Subcutaneous adipose tissue (tissue), 4 donors: ENCODE measurements around the gene PIGBOS1. TPM values are rescaled to one million over a fixed set of nuclear protein-coding genes. Genes with fewer than 3 reads are reported as not detected.

Experiments used
- total RNA-seq, 4 donors: library from RNA; depleted of rRNA; stranded (reverse); fragments of >200 nt; gene quantifications; one replicate each; pipeline ENCODE4 v1.1.0, GENCODE V29; 2016
- TF ChIP-seq, protein P1 (sequence below): fragments of 450-650 bp; IDR thresholded peaks from one replicate; pipeline ENCODE4 v1.5.1; 2016; ENCODE audit warnings: low read depth, mild to moderate bottlenecking, control low read depth, antibody characterized with exemption, moderate library complexity

Gene PIGBOS1
- total RNA-seq, 4 donors from 2014 or later = 5.9 to 39.7 (median 14.7) TPM

DNA sequence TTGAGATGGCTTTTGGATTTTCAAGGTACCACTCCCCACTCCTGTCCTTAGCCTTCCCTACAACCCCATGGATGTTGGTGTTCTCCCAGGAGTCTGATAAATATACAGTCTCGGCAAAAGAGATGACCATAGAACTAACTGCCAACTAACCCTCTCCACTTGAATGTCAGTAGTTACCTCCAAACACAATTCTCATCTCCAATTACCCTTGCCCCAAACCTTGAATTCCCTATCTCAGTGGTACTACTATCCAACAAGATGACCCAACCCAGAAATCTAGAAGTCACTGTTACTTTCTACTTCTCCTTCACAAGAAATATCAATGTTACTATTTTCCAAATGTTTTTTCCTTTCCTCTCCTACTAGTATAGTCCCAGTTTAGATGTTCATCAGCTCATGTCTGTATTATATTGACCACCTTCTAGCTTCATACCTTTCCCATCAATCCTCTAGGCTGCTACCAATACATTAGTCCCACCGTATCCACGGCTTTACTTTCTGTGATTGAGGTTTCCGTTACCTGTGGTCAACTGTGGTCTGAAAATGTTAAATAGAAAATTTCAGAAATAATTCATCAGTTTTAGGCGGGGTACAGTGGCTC is 38.2 kb upstream of the PIGBOS1 start:
- TF ChIP-seq, protein P1, sequence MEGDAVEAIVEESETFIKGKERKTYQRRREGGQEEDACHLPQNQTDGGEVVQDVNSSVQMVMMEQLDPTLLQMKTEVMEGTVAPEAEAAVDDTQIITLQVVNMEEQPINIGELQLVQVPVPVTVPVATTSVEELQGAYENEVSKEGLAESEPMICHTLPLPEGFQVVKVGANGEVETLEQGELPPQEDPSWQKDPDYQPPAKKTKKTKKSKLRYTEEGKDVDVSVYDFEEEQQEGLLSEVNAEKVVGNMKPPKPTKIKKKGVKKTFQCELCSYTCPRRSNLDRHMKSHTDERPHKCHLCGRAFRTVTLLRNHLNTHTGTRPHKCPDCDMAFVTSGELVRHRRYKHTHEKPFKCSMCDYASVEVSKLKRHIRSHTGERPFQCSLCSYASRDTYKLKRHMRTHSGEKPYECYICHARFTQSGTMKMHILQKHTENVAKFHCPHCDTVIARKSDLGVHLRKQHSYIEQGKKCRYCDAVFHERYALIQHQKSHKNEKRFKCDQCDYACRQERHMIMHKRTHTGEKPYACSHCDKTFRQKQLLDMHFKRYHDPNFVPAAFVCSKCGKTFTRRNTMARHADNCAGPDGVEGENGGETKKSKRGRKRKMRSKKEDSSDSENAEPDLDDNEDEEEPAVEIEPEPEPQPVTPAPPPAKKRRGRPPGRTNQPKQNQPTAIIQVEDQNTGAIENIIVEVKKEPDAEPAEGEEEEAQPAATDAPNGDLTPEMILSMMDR = no peak

DNA sequence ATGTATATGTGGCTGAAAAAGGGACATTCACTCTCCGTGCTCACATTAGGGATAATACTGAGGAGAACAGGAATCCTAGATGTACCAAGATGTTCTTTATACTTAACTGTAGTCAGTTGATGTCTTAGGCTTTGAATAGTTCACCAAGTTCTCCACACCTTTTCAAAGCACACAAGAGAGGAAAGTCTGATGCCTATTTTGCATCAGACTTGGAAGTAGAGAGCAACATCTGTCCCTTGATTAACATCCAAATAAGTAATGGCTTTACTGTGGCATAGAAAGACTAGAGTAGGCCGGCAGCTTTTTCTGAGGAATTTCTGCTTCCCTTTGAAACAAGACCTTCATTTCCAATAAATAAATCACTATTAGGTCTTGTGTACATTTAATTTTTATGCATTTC is 34.1 kb upstream of the PIGBOS1 start:
- TF ChIP-seq, protein P1 = no peak

DNA sequence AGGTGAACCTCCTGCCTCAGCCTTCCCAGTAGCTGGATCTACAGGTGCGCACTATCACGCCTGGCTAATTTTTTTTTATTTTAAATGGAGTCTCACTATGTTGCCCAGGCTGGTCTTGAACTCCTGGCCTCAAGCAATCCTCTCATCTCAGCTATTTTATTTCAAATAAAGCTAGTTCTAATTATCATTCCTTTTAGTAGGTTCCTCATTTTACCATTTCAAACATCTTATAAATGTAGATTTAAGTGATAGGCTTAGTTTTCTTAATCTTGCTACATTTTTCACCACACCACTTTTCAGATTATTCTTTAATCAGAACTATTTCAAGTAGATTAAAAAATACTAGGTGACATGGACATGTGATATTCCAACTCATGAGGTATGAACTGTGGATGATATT is 30.4 kb upstream of the PIGBOS1 start:
- TF ChIP-seq, protein P1 = no peak

DNA sequence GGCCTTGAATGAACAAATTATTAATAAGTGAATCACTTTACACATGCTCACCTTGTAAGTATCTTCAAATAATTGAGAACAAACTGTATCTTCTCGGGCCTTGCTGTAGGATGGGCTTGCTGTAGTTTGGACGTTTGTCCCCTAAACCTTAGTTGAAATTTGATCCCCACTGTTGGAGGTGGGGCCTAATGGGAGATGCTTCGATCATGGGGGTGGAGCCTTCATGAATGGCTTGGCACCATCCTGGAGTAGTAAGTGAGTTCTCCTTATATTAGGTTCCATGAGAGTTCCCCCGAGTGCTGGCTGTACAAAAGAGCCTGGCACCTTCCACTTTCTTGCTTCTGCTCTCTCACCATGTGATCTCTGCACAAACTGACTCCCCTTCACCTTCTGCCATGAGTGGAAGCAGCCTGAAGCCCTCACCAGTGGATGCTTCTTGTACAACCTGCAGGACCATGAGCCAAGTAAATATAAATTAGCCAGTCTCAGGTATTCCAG is 29.4 kb upstream of the PIGBOS1 start:
- TF ChIP-seq, protein P1 = no peak

DNA sequence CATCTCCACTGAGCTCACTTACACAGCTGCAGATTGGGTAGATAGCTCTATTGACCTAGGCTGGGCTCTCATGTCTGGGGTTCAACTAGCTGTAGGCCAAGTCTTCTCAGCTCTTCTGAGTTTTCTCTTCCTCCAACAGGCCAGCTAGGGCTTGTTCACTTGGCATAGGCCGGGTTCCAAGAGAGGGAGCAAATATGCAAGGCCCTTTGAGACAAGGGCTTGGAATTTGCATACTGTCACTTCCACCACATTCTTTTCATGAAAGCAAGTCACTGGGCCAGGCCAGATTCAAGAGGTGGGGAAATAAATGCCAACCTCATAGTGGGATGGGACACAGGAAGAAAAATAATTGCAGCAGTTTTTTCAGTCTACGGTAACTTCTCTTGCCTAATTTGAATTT is 25.3 kb upstream of the PIGBOS1 start:
- TF ChIP-seq, protein P1 = no peak

DNA sequence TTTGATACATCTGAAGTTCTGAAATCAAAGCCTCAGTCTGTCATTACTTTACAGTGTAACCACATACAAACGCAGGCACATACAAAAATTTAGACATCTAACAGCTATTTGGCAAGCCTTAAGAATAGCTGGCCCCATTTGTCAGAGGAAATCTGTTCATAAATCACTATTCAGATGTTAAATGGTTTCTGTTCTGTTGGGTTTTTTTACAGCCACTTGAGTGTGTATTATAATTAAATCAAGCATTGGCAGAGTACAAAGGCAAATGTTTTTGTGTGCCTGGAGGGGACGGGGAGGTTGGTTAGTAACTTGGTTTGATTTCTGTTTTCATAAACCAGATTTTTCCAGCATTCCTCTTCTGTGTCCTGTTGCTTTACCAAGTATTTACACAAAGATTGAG is 24.2 kb upstream of the PIGBOS1 start:
- TF ChIP-seq, protein P1 = no peak

DNA sequence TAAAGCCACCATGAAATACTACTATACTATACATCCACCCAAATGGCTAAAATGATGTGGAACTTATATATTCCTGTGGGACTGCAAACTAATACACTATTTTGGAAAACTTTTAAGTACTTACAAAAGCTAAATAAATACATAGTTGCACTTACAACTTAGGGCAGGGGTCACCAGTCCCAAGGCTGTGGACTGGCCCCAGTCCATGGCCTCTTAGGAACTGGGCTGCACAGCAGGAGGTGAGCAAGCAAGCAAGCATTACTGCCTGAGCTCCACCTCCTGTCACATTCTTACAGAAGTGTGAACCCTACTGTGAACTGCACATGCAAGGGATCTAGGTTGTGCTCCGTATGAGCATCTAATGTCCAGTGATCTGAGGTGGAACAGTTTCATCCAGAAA is 18.2 kb upstream of the PIGBOS1 start:
- TF ChIP-seq, protein P1 = no peak
